PFSK-1 (cell line): ENCODE data around the gene ANKHD1.
A peak's percentile ranks its signal among the peaks of the same experiment; 100 is the strongest.

ENCODE experiments used
- FOXP2 ChIP-seq: optimal IDR thresholded peaks from 2 replicates; pipeline ENCODE3; 2011; ENCODE audit warnings: borderline replicate concordance, control low read depth, inconsistent platforms; ENCODE audit not compliant: insufficient read depth; ENCODE audit errors: extremely low read length, extremely low read depth
- POLR2AphosphoS5 ChIP-seq: IDR thresholded peaks from 2 replicates; pipeline ENCODE4 v1.6.1; 2012; ENCODE audit warnings: low read depth, mild to moderate bottlenecking, control low read depth, low read length, moderate library complexity
- REST ChIP-seq, 2 experiments: IDR thresholded peaks; 2 replicates each; pipeline versions ENCODE4 v1.6.1 to v1.8.0; 2011 to 2012; ENCODE audit warnings: low read depth in 2 of 2, low read length in 2 of 2, control low read depth in 1 of 2, inconsistent platforms in 1 of 2, mild to moderate bottlenecking in 1 of 2, moderate library complexity in 1 of 2; ENCODE audit not compliant: insufficient read depth in 1 of 2
- SIN3A ChIP-seq: IDR thresholded peaks from 2 replicates; pipeline ENCODE4 v1.6.1; 2012; ENCODE audit warnings: mild to moderate bottlenecking, low read length, moderate library complexity, borderline replicate concordance; ENCODE audit not compliant: insufficient read depth
- TAF1 ChIP-seq: IDR thresholded peaks from 2 replicates; pipeline ENCODE4 v1.6.1; 2012; ENCODE audit warnings: low read length, control low read depth, borderline replicate concordance; ENCODE audit not compliant: insufficient read depth

ANKHD1 gene

GRCh38 chr5:140555747-140556312, 154.2 kb downstream of the ANKHD1 start:
- TF ChIP-seq SIN3A = no peak
- no peak for TF ChIP-seq FOXP2
- TF ChIP-seq POLR2AphosphoS5 = no peak
- no peak for TF ChIP-seq TAF1
- TF ChIP-seq REST (IDR thresholded peaks at IDR 0.05; ENCODE audit: insufficient read depth in 1 of 2, low read depth in 2 of 2, low read length in 2 of 2) = no peak

- no peak for TF ChIP-seq POLR2AphosphoS5
- TF ChIP-seq FOXP2 = no peak
- no peak for TF ChIP-seq REST (IDR thresholded peaks at IDR 0.05; ENCODE audit: insufficient read depth in 1 of 2, low read depth in 2 of 2, low read length in 2 of 2)
- TF ChIP-seq SIN3A = no peak
- no peak for TF ChIP-seq TAF1
These were observed 154.8 kb downstream of the ANKHD1 start for GRCh38 chr5:140556438-140556837.

GRCh38 chr5:140557136-140557805, 155.6 kb downstream of the ANKHD1 start, which contains the start of gene SRA1:
TSS of gene SRA1 (minus strand) at chr5:140557473. CDS start at chr5:140557452, 21 bp downstream.
- TF ChIP-seq POLR2AphosphoS5 (peak; percentile 98), SIN3A (peak; percentile 87; the same call in 1 of the 2 replicates), FOXP2 (no peak), TAF1 (peak; percentile 95; the same call in 1 of the 2 replicates), REST (IDR thresholded peaks at IDR 0.05; ENCODE audit: insufficient read depth in 1 of 2, low read depth in 2 of 2, low read length in 2 of 2) (peak; percentile 59 to 63; a peak in 2 of 4 replicates)

- no peak for TF ChIP-seq POLR2AphosphoS5
- TF ChIP-seq REST (IDR thresholded peaks at IDR 0.05; ENCODE audit: insufficient read depth in 1 of 2, low read depth in 2 of 2, low read length in 2 of 2) = no peak
- no peak for TF ChIP-seq TAF1
- no peak for TF ChIP-seq SIN3A
- no peak for TF ChIP-seq FOXP2
These were observed 156.3 kb downstream of the ANKHD1 start for GRCh38 chr5:140557965-140558364.
